Neural progenitor cell (in vitro differentiated cells): ENCODE results near the gene XIRP1.

Source experiments
- CTCF ChIP-seq: fragments of 200-600 bp; sonication (generic); IDR thresholded peaks from 2 replicates; pipeline ENCODE4 v1.5.1; 2017; ENCODE audit warnings: antibody characterized with exemption, mild to moderate bottlenecking
- EZH2 ChIP-seq: fragments of 200-600 bp; sonication (generic); IDR thresholded peaks from 2 replicates; pipeline ENCODE4 v1.6.1; 2017; ENCODE audit warnings: antibody characterized with exemption, mild to moderate bottlenecking, moderate library complexity
- EZH2phosphoT487 ChIP-seq: fragments of 200-600 bp; sonication (generic); IDR thresholded peaks from 2 replicates; pipeline ENCODE4 v1.6.1; 2017; ENCODE audit warnings: antibody characterized with exemption

DNA sequence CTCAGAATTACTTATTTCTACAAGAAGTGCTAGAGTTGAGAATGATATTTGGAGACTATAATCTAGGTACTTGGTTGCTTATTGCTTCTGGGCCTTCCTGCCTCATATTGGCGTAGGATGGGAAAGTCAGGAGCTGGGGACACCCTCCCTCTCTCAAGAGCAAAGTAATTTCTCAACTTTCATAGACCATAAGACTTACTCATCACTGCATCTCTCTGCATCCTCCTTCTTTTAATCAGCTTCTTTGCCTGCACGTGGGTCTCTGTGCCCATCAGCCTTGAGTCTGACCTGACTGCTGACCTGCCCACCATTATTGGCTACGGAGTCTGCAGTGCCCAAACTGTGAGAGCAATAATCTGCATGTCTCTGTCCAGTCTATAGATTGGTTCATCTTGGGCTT lies 27.3 kb upstream of the XIRP1 start:
- TF ChIP-seq CTCF, result no peak
- TF ChIP-seq EZH2phosphoT487, result no peak
- no peak for TF ChIP-seq EZH2
